ENCODE results near the gene COPB1.

Gene COPB1

DNA sequence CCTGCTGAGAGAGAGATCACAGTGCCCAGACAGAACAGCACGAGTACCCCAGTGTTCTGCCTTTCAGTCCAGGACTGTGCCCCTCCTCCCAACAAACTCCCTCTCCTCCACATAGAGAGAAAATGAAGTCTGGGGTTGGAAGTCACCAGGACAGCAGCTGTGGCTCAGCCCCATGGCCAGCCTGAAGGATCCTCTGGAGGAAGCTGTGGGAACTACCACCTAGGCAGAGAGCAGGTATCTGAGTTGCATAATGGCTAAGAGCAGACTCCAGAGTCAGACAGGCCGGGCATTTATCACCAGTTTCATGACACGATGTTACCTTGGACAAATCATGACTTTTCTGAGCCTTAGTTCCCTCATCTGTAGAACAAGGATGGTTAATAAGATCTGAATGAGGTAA lies 79.4 kb downstream of the COPB1 start:
- H3K27ac ChIP-seq (ENCODE audit: low read depth, low read length): no peak overlapping the region
- H3K4me1 ChIP-seq (ENCODE audit: control insufficient read depth, low read length): peaks cover 4% of the 10 kb centered on the region; the same call in 1 of the 2 replicates
- H3K79me2 ChIP-seq (ENCODE audit: control insufficient read depth, low read length): no peaks in the 10 kb centered on the region
- H3K36me3 ChIP-seq (ENCODE audit: control insufficient read depth, low read length): no peaks in the 10 kb centered on the region
- no peaks in the 10 kb centered on the region for H3F3A ChIP-seq (ENCODE audit: control insufficient read depth, insufficient read depth)
- H3K9me3 ChIP-seq (ENCODE audit: control insufficient read depth, insufficient read depth, low read length): no peaks in the 10 kb centered on the region
- no peaks in the 10 kb centered on the region for H3K9me2 ChIP-seq (replicated peaks; ENCODE audit: control insufficient read depth, low read length)
- TF ChIP-seq EZH2phosphoT487 (IDR thresholded peaks at IDR 0.05; ENCODE audit: borderline replicate concordance, low read length): no peak
- TF ChIP-seq, protein P1, sequence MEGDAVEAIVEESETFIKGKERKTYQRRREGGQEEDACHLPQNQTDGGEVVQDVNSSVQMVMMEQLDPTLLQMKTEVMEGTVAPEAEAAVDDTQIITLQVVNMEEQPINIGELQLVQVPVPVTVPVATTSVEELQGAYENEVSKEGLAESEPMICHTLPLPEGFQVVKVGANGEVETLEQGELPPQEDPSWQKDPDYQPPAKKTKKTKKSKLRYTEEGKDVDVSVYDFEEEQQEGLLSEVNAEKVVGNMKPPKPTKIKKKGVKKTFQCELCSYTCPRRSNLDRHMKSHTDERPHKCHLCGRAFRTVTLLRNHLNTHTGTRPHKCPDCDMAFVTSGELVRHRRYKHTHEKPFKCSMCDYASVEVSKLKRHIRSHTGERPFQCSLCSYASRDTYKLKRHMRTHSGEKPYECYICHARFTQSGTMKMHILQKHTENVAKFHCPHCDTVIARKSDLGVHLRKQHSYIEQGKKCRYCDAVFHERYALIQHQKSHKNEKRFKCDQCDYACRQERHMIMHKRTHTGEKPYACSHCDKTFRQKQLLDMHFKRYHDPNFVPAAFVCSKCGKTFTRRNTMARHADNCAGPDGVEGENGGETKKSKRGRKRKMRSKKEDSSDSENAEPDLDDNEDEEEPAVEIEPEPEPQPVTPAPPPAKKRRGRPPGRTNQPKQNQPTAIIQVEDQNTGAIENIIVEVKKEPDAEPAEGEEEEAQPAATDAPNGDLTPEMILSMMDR (IDR thresholded peaks at IDR 0.05; ENCODE audit: low read depth, low read length, poor library complexity, severe bottlenecking): no peak
- H3K27me3 ChIP-seq (ENCODE audit: control insufficient read depth, low read length): peaks cover 7% of the 10 kb centered on the region
- no peak overlapping the region for H3K4me3 ChIP-seq (ENCODE audit: low read length)
- no peak overlapping the region for H3K4me2 ChIP-seq (ENCODE audit: low read length)
- H4K20me1 ChIP-seq (ENCODE audit: control insufficient read depth, insufficient read depth, low read depth, low read length): no peaks in the 10 kb centered on the region

DNA sequence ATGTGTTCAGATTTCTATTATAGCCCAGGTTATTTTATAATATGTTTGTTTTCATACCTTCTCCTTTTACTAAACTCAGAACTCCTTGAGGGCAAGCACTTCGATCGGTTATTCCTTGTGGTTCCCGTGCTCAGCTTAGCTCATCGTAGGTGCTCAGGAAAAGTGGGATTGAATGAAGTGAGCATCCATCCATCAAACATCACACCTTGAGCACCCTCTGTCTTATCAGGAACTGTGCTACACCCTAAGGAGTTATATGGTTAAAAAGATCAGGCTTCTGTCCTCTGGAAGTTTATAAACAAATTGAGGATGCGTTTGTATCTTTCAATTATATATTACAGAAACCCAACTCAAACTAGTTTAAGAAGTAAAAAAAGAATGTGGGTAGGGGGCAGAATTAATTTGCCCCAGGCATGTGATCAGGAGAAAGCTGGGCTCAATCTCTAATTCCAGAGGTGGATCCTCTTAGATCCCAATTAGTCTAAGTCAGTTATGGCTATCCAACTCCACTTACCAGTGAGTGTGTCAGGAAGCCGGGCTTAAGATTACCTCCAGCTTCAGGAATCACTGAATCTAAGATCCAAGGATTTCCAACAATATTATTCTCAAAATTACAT lies 80.7 kb downstream of the COPB1 start:
- peaks cover 7% of the 10 kb centered on the region for H3K27me3 ChIP-seq (ENCODE audit: control insufficient read depth, low read length)
- H3K36me3 ChIP-seq (ENCODE audit: control insufficient read depth, low read length): no peaks in the 10 kb centered on the region
- no peak overlapping the region for H3K27ac ChIP-seq (ENCODE audit: low read depth, low read length)
- H3K9me3 ChIP-seq (ENCODE audit: control insufficient read depth, insufficient read depth, low read length): no peaks in the 10 kb centered on the region
- H3K79me2 ChIP-seq (ENCODE audit: control insufficient read depth, low read length): no peaks in the 10 kb centered on the region
- H3K9me2 ChIP-seq (replicated peaks; ENCODE audit: control insufficient read depth, low read length): no peaks in the 10 kb centered on the region
- H3K4me3 ChIP-seq (ENCODE audit: low read length): no peak overlapping the region
- H3F3A ChIP-seq (ENCODE audit: control insufficient read depth, insufficient read depth): no peaks in the 10 kb centered on the region
- TF ChIP-seq, protein P1 (IDR thresholded peaks at IDR 0.05; ENCODE audit: low read depth, low read length, poor library complexity, severe bottlenecking): peak; percentile 69
- TF ChIP-seq EZH2phosphoT487 (IDR thresholded peaks at IDR 0.05; ENCODE audit: borderline replicate concordance, low read length): no peak
- H4K20me1 ChIP-seq (ENCODE audit: control insufficient read depth, insufficient read depth, low read depth, low read length): no peaks in the 10 kb centered on the region
- H3K4me1 ChIP-seq (ENCODE audit: control insufficient read depth, low read length): peaks cover 4% of the 10 kb centered on the region; the same call in 1 of the 2 replicates
- no peak overlapping the region for H3K4me2 ChIP-seq (ENCODE audit: low read length)

DNA sequence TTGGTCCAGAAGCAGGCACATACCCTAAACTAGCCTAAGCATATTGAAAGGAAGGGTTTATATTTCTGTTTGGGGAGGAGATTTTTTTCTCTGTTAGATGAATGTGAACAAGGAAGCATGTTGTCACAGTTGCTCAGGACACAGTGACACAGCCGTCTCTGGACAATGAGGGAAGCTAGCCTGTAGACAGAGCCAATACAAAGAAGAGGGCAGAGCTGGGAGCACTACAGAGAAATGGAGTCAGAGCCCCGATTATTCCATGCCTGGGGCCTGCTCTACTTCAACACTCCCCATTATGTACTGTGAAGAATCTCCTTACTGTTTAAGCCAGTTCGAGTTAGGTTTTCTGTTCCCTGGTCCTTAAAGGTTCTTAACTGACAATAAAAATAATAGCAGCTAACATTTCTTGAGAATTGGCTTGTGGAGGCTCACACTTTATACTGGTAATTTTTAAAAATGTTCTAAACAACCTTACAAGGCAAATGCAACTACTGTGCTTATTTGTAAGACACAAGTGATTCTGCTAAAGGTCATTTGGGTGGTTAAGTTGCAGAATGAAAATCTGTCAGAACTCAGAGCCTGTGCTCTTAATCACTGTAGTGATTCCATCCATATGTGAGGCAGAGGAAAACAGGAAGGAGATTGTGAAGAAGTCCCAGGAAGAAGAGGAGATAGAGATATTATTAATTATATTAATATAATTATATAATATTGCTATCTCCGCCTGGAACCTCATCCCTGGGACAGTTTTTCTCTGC lies 81.8 kb downstream of the COPB1 start:
- Histone ChIP-seq H3K27me3 (ENCODE audit: control insufficient read depth, low read length) (peaks cover 7% of the 10 kb centered on the region), H3F3A (ENCODE audit: control insufficient read depth, insufficient read depth) (no peaks in the 10 kb centered on the region), H4K20me1 (ENCODE audit: control insufficient read depth, insufficient read depth, low read depth, low read length) (no peaks in the 10 kb centered on the region), H3K4me3 (ENCODE audit: low read length) (no peak overlapping the region), H3K27ac (ENCODE audit: low read depth, low read length) (no peak overlapping the region), H3K9me2 (replicated peaks; ENCODE audit: control insufficient read depth, low read length) (no peaks in the 10 kb centered on the region), H3K36me3 (ENCODE audit: control insufficient read depth, low read length) (no peaks in the 10 kb centered on the region), H3K9me3 (ENCODE audit: control insufficient read depth, insufficient read depth, low read length) (no peaks in the 10 kb centered on the region), H3K79me2 (ENCODE audit: control insufficient read depth, low read length) (no peaks in the 10 kb centered on the region), H3K4me1 (ENCODE audit: control insufficient read depth, low read length) (peaks cover 4% of the 10 kb centered on the region; the same call in 1 of the 2 replicates), H3K4me2 (ENCODE audit: low read length) (no peak overlapping the region)
- no peak for TF ChIP-seq EZH2phosphoT487 (IDR thresholded peaks at IDR 0.05; ENCODE audit: borderline replicate concordance, low read length)

DNA sequence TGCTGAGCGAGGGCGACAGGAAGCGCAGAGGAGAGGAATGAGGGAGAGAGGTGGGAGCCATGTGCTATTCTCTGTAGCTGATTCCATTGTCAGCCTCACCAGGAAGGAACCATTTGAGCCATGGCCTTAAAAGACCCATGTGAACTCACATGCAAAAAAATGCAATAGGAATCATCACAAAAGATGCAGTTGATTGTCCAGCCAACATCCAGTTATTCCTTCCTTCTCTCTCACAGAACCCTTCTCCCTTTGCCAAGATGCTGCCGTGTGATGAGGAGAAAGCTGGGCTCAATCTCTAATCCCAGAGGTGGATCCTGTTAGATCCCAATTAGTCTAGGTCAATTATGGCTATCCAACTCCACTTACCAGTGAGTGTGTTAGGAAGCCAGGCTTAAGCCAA lies 82.4 kb downstream of the COPB1 start:
- Histone ChIP-seq H3K79me2 (ENCODE audit: control insufficient read depth, low read length) (no peaks in the 10 kb centered on the region), H3K27me3 (ENCODE audit: control insufficient read depth, low read length) (peaks cover 3% of the 10 kb centered on the region; the same call in 1 of the 2 replicates), H4K20me1 (ENCODE audit: control insufficient read depth, insufficient read depth, low read depth, low read length) (no peaks in the 10 kb centered on the region), H3F3A (ENCODE audit: control insufficient read depth, insufficient read depth) (no peaks in the 10 kb centered on the region), H3K4me1 (ENCODE audit: control insufficient read depth, low read length) (peaks cover under 1% of the 10 kb centered on the region; the same call in 1 of the 2 replicates), H3K36me3 (ENCODE audit: control insufficient read depth, low read length) (no peaks in the 10 kb centered on the region), H3K4me3 (ENCODE audit: low read length) (no peak overlapping the region), H3K9me3 (ENCODE audit: control insufficient read depth, insufficient read depth, low read length) (no peaks in the 10 kb centered on the region), H3K27ac (ENCODE audit: low read depth, low read length) (no peak overlapping the region), H3K9me2 (replicated peaks; ENCODE audit: control insufficient read depth, low read length) (no peaks in the 10 kb centered on the region), H3K4me2 (ENCODE audit: low read length) (no peak overlapping the region)
- TF ChIP-seq, protein P1 (IDR thresholded peaks at IDR 0.05; ENCODE audit: low read depth, low read length, poor library complexity, severe bottlenecking): no peak
- TF ChIP-seq EZH2phosphoT487 (IDR thresholded peaks at IDR 0.05; ENCODE audit: borderline replicate concordance, low read length): no peak
